ENCODE data around the gene NUCB1.

Gene NUCB1

GRCh38 chr19:48950830-48951519 is 50.9 kb downstream of the NUCB1 start:
- no peak overlapping the region for H2AFZ ChIP-seq
- no peak overlapping the region for H3K9ac ChIP-seq
- peaks cover 4% of the 10 kb centered on the region for H3K4me1 ChIP-seq
- no peak overlapping the region for H3K27ac ChIP-seq
- no peaks in the 10 kb centered on the region for H3K36me3 ChIP-seq (ENCODE audit: control insufficient read depth, insufficient read depth, low read length)
- H3K4me3 ChIP-seq (ENCODE audit: low read depth, low read length) = no peak overlapping the region
- TF ChIP-seq CTCF (IDR thresholded peaks at IDR 0.05) = no peak
- no peak overlapping the region for H3K4me2 ChIP-seq (ENCODE audit: low read length)
- no peaks in the 10 kb centered on the region for H3K27me3 ChIP-seq (ENCODE audit: control insufficient read depth, insufficient read depth, low read length)
- H3K9me3 ChIP-seq (ENCODE audit: control insufficient read depth, low read length) = no peaks in the 10 kb centered on the region
- no peaks in the 10 kb centered on the region for H3K79me2 ChIP-seq

GRCh38 chr19:48953141-48953540 is 53.0 kb downstream of the NUCB1 start:
- no peak overlapping the region for H2AFZ ChIP-seq
- no peaks in the 10 kb centered on the region for H3K9me3 ChIP-seq (ENCODE audit: control insufficient read depth, low read length)
- H3K27ac ChIP-seq = no peak overlapping the region
- H3K4me1 ChIP-seq = peaks cover 4% of the 10 kb centered on the region
- H3K9ac ChIP-seq = no peak overlapping the region
- no peak overlapping the region for H3K4me3 ChIP-seq (ENCODE audit: low read depth, low read length)
- no peaks in the 10 kb centered on the region for H3K36me3 ChIP-seq (ENCODE audit: control insufficient read depth, insufficient read depth, low read length)
- no peaks in the 10 kb centered on the region for H3K27me3 ChIP-seq (ENCODE audit: control insufficient read depth, insufficient read depth, low read length)
- no peaks in the 10 kb centered on the region for H3K79me2 ChIP-seq
- TF ChIP-seq CTCF (IDR thresholded peaks at IDR 0.05) = no peak
- H3K4me2 ChIP-seq (ENCODE audit: low read length) = no peak overlapping the region

- Histone ChIP-seq H3K9ac (no peak overlapping the region), H3K4me2 (ENCODE audit: low read length) (peak overlapping the region; percentile 95)
Measured at GRCh38 chr19:48953990-48954594, 54.0 kb downstream of the NUCB1 start.

DNA sequence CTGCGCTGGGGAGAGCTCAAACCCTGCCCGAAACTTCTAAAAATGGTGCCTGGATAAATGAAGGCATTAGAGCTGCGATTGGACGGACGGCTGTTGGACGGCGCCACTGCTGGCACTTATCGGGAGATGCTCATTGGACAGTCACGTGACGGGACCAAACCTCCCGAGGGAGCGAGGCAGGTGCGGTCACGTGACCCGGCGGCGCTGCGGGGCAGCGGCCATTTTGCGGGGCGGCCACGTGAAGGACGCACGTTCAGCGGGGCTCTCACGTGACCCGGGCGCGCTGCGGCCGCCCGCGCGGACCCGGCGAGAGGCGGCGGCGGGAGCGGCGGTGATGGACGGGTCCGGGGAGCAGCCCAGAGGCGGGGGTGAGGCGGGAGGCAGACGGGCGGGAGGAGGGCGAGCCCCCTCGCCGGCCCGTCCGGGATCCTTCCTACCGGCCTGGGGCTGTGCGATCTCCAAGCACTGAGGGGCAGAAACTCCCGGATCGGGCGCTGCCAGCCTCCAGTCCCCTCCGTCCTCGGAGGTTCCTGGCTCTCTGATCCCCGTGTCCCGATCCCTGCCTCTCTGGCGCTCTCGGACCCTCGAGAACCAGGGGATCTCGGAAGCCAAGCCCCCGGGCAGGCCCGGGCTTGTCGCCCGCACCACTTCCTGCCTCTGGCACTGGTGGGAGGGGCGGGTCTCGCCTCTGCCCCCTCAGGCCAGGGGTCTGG is 54.6 kb downstream of the NUCB1 start, which contains the start of gene BAX:
BAX (plus strand) TSS at position 281 of the 713 bp plus-strand sequence; CDS start at position 335, 54 bp downstream.
- Histone ChIP-seq H3K27me3 (ENCODE audit: control insufficient read depth, insufficient read depth, low read length) (no peaks in the 10 kb centered on the region), H3K4me1 (peaks cover 4% of the 10 kb centered on the region), H3K4me2 (ENCODE audit: low read length) (peak within 1 kb of the TSS; percentile 95), H3K9ac (peak within 1 kb of the TSS; percentile 32), H3K79me2 (no peaks in the 10 kb centered on the region), H3K4me3 (ENCODE audit: low read depth, low read length) (peak within 1 kb of the TSS; percentile 91), H3K36me3 (ENCODE audit: control insufficient read depth, insufficient read depth, low read length) (no peaks in the 10 kb centered on the region), H3K27ac (peak within 1 kb of the TSS; percentile 51), H2AFZ (peak within 1 kb of the TSS; percentile 97), H3K9me3 (ENCODE audit: control insufficient read depth, low read length) (no peaks in the 10 kb centered on the region)
- no peak for TF ChIP-seq CTCF (IDR thresholded peaks at IDR 0.05)

More at GRCh38 chr19:48953990-48954594, 54.0 kb downstream of the NUCB1 start:
- H3K79me2 ChIP-seq = no peaks in the 10 kb centered on the region
- TF ChIP-seq CTCF (IDR thresholded peaks at IDR 0.05) = no peak
- H2AFZ ChIP-seq = peak overlapping the region; percentile 97
- peak overlapping the region; percentile 51 for H3K27ac ChIP-seq
- H3K9me3 ChIP-seq (ENCODE audit: control insufficient read depth, low read length) = no peaks in the 10 kb centered on the region
- H3K27me3 ChIP-seq (ENCODE audit: control insufficient read depth, insufficient read depth, low read length) = no peaks in the 10 kb centered on the region
- H3K4me1 ChIP-seq = peaks cover 4% of the 10 kb centered on the region
- no peaks in the 10 kb centered on the region for H3K36me3 ChIP-seq (ENCODE audit: control insufficient read depth, insufficient read depth, low read length)
- H3K4me3 ChIP-seq (ENCODE audit: low read depth, low read length) = peak overlapping the region; percentile 91
